Measurements from ENCODE around the gene TSPEAR. TPM values are rescaled to one million over a fixed set of nuclear protein-coding genes. Genes with fewer than 3 reads are reported as not detected.

TSPEAR gene
- total and polyA plus RNA-seq, 7 donors = not detected

GRCh38 chr21:44490816-44491215 lies 220.6 kb downstream of the TSPEAR start:
- H3K9me3 ChIP-seq = no peaks in the 10 kb centered on the region
- peaks cover 0 to 16% (median 9%) of the 10 kb centered on the region in 3 donors for H3K27me3 ChIP-seq (ENCODE audit: insufficient read depth in 3 of 3, low read length in 2 of 3)
- H3K36me3 ChIP-seq (ENCODE audit: insufficient read depth in 1 of 2, low read depth in 1 of 2) = no peaks in the 10 kb centered on the region
- DNase-seq (no peak), ATAC-seq (no peak)
- H3K4me3 ChIP-seq = no peak overlapping the region
- H3K4me1 ChIP-seq = no peaks in the 10 kb centered on the region
- no peak overlapping the region for H3K27ac ChIP-seq
- 80 to 85% (median 80%) methylated on average over 9 of the region's 9 CpGs for WGBS, 3 donors
- TF ChIP-seq, protein P1, sequence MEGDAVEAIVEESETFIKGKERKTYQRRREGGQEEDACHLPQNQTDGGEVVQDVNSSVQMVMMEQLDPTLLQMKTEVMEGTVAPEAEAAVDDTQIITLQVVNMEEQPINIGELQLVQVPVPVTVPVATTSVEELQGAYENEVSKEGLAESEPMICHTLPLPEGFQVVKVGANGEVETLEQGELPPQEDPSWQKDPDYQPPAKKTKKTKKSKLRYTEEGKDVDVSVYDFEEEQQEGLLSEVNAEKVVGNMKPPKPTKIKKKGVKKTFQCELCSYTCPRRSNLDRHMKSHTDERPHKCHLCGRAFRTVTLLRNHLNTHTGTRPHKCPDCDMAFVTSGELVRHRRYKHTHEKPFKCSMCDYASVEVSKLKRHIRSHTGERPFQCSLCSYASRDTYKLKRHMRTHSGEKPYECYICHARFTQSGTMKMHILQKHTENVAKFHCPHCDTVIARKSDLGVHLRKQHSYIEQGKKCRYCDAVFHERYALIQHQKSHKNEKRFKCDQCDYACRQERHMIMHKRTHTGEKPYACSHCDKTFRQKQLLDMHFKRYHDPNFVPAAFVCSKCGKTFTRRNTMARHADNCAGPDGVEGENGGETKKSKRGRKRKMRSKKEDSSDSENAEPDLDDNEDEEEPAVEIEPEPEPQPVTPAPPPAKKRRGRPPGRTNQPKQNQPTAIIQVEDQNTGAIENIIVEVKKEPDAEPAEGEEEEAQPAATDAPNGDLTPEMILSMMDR (IDR thresholded peaks at IDR 0.05) = no peak
- intact Hi-C loops (cut with DNase I) = no loop called here

DNA sequence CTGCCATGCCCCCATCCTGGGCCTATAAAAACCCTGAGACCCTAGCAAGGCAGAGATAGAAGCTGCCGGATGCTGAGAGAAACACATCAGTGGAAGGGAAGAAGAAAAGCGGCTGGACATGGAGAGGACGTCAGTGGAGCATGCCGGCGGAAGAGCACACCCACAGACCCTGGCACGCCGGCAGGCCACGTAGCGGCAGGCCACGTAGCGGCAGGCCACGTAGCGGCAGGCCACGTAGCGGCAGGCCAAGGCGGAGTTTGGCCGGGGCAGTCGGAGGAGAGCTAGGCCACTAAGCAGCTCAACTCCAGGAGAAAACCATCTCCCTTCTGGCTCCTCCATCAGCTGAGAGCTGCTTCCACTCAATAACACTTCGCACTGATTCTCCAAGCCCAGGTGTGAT lies 221.0 kb downstream of the TSPEAR start:
- Histone ChIP-seq H3K27ac (no peak overlapping the region), H3K36me3 (ENCODE audit: insufficient read depth in 1 of 2, low read depth in 1 of 2) (no peaks in the 10 kb centered on the region), H3K9me3 (no peaks in the 10 kb centered on the region), H3K4me1 (no peaks in the 10 kb centered on the region), H3K27me3 (ENCODE audit: insufficient read depth in 3 of 3, low read length in 2 of 3) (peaks cover 0 to 14% (median 9%) of the 10 kb centered on the region in 3 donors), H3K4me3 (no peak overlapping the region)
- TF ChIP-seq, protein P1 (IDR thresholded peaks at IDR 0.05) = no peak
- intact Hi-C loops (cut with DNase I) = no loop called here
- WGBS, 3 donors = 93 to 96% (median 94%) methylated on average over 19 of the region's 19 CpGs
- no peak for DNase-seq
- no peak for ATAC-seq

DNA sequence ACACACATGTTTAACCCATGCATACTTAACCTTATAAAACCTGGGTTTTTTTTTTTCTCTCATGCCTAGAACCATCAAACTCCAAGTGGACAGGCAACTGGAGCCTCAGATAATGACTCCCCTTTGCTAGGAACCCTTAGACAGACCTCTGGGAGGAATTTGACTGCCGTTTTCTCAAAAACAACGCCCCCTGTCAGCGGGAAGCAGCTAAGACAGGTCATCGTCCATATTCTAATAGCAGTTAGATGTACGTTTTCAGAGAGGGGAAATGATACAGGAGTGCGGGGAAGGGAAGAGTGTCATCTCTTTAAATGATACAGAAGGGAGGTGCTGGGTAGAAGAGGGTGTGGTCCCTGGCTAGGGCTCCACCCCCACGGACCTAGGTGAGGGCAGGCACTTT lies 221.4 kb downstream of the TSPEAR start:
- H3K27ac ChIP-seq = no peak overlapping the region
- peaks cover 0 to 10% (median 10%) of the 10 kb centered on the region in 3 donors for H3K27me3 ChIP-seq (ENCODE audit: insufficient read depth in 3 of 3, low read length in 2 of 3)
- intact Hi-C loops (cut with DNase I) = no loop called here
- H3K4me3 ChIP-seq = no peak overlapping the region
- no peaks in the 10 kb centered on the region for H3K4me1 ChIP-seq
- no peaks in the 10 kb centered on the region for H3K9me3 ChIP-seq
- WGBS, 3 donors = 33 to 39% (median 37%) methylated on average over 7 of the region's 7 CpGs
- ATAC-seq (no peak), DNase-seq (no peak)
- no peaks in the 10 kb centered on the region for H3K36me3 ChIP-seq (ENCODE audit: insufficient read depth in 1 of 2, low read depth in 1 of 2)
- TF ChIP-seq, protein P1 (IDR thresholded peaks at IDR 0.05) = no peak

- TF ChIP-seq, protein P1 (IDR thresholded peaks at IDR 0.05) = no peak
- peaks cover 0 to 9% (median 4%) of the 10 kb centered on the region in 3 donors for H3K27me3 ChIP-seq (ENCODE audit: insufficient read depth in 3 of 3, low read length in 2 of 3)
- H3K27ac ChIP-seq = no peak overlapping the region
- no peak overlapping the region for H3K4me3 ChIP-seq
- no peaks in the 10 kb centered on the region for H3K9me3 ChIP-seq
- no peak for DNase-seq
- 25 to 40% (median 27%) methylated on average over 4 of the region's 4 CpGs for WGBS, 3 donors
- no peaks in the 10 kb centered on the region for H3K4me1 ChIP-seq
- H3K36me3 ChIP-seq (ENCODE audit: insufficient read depth in 1 of 2, low read depth in 1 of 2) = no peaks in the 10 kb centered on the region
- no peak for ATAC-seq
- intact Hi-C loops (cut with DNase I) = no loop called here
These were observed 223.5 kb downstream of the TSPEAR start for GRCh38 chr21:44487831-44488230.

DNA sequence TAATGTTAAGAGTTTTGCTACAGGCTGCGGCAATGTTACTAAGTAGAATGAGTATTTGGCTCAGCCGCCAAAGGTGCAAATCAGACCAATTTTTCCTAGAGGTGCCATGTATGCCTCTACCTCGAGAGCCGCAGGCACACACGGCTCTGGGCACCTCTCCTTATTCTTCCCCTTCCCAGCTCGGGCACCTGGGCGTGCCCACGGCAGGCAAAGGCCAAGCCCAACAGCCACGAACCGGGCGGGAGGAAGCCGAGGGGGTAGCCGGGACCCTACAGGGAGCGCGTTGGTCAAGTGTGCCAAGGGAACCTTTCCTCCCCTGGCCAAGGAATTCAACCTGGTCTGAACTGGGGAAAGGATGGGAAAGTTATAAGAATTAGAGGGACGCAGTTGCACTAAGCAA lies 225.1 kb downstream of the TSPEAR start:
- Histone ChIP-seq H3K27me3 (ENCODE audit: insufficient read depth in 3 of 3, low read length in 2 of 3) (peaks cover 0 to 14% (median 2%) of the 10 kb centered on the region in 3 donors), H3K9me3 (no peaks in the 10 kb centered on the region), H3K4me1 (no peaks in the 10 kb centered on the region), H3K4me3 (no peak overlapping the region), H3K27ac (no peak overlapping the region), H3K36me3 (ENCODE audit: insufficient read depth in 1 of 2, low read depth in 1 of 2) (no peaks in the 10 kb centered on the region)
- intact Hi-C loops (cut with DNase I) = no loop called here
- ATAC-seq = no peak
- 81 to 87% (median 85%) methylated on average over 16 of the region's 16 CpGs for WGBS, 3 donors
- TF ChIP-seq, protein P1 (IDR thresholded peaks at IDR 0.05) = no peak
- no peak for DNase-seq

Data from psoas muscle (tissue), 8 donors.